ENCODE measurements around the gene TRAFD1.
"Not testable (repeated sequence)": the region's sequence is repeated elsewhere in the genome, so short reads cannot be mapped to it uniquely, and the experiment has no call there.

TRAFD1 gene, protein sequence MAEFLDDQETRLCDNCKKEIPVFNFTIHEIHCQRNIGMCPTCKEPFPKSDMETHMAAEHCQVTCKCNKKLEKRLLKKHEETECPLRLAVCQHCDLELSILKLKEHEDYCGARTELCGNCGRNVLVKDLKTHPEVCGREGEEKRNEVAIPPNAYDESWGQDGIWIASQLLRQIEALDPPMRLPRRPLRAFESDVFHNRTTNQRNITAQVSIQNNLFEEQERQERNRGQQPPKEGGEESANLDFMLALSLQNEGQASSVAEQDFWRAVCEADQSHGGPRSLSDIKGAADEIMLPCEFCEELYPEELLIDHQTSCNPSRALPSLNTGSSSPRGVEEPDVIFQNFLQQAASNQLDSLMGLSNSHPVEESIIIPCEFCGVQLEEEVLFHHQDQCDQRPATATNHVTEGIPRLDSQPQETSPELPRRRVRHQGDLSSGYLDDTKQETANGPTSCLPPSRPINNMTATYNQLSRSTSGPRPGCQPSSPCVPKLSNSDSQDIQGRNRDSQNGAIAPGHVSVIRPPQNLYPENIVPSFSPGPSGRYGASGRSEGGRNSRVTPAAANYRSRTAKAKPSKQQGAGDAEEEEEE

GRCh38 chr12:112125250-112125999 lies at the start of gene TRAFD1:
TRAFD1 (plus strand) TSS chr12:112125560; CDS start chr12:112130523, 4,963 bp downstream.
- peak; percentile 89 for DNase-seq

DNA sequence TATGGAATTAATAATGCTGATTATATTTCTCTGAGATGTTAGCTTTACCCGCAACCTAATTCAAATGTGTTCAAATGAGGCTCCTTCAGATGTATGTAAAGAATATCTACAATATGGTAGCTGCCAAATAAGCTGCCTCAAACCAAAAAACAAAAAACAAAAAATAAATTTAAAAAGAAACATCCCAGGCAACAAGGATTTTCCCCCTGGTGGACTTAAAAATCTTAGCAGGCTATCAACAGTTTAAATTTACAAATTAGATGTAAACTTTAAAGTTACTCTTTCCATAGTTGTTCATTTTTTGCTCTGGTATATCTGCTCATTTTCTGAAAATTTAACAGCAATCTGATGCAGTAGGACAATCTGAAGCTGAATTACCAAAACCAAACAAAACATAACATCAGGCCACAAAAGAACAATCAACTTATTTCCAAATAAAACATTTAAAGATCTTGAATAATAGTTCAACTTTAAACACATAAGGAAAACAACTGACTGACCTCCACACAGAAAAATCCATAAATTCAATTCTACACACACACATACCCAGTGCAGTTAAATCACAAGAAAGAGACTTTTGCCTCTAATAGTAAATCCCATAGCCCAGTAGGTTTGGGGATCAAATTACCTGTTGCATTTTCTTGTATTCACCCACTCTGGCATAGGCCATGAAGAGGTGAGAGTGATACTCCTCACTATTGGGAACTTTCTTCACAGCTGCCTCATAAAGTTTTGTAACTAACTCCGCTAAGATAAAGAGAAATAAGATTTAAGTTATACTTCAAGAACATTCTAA lies 38.1 kb upstream of the TRAFD1 start:
- DNase-seq: no peak

DNA sequence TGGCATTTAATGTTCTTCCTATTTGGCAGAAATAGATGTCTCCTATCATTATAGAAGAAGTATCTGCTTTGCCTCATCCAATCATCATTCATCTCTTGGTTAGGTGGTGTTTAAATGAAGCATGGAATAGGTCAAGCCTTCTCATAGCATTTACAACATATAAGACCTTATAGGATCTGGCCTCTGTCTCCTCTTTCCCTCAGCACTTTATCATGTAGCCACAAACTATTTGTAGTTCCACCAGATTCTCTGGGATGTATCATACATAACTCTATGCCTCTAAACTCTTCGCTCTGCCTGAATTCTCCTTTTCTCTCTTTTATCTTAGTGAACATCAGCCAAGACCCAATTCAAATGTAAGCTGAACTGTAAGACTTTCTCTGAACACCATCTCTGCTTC lies 37.5 kb upstream of the TRAFD1 start:
- DNase-seq: no peak

- DNase-seq: no peak
Observed at GRCh38 chr12:112091563-112091962, 33.8 kb upstream of the TRAFD1 start.

- DNase-seq: no peak
Observed at GRCh38 chr12:112096070-112096469, 29.3 kb upstream of the TRAFD1 start.

DNA sequence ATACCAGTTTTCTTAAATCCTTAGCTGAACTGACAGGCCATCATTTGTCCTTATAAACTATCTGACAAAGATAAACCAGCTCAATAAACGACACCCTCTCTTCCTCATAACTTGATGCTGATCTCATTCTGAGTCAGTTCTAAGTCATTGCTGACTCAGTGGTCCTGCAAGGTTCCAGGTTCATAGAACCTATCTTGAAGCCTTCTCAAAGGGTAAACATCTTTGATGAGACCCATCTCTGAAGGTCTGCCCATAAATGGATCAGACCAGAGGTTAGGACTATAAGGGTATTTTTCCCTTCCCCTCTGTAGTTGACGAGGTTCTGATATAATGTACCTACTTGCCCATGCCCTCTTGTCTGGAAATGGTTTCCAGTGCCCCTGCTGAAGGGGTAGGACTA lies 28.7 kb upstream of the TRAFD1 start:
- DNase-seq: no peak

GRCh38 chr12:112097641-112098040 lies 27.7 kb upstream of the TRAFD1 start:
- DNase-seq: no peak

DNA sequence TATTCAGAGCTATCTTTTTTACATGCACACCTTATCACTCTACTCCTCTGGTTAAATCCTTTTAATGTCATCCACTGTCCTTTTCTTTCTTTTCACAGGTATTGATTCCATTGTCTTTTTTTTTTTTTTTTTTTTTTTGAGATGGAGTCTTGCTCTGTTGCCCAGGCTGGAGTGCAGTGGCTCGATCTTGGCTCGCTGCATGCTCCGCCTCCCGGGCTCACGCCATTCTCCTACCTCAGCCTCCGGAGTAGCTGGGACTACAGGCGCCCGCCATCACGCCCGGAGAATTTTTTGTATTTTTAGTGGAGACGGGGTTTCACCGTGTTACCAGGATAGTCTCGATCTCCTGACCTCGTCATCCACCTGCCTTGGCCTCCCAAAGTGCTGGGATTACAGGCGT lies 24.9 kb upstream of the TRAFD1 start:
- DNase-seq: not testable (repeated sequence)

DNA sequence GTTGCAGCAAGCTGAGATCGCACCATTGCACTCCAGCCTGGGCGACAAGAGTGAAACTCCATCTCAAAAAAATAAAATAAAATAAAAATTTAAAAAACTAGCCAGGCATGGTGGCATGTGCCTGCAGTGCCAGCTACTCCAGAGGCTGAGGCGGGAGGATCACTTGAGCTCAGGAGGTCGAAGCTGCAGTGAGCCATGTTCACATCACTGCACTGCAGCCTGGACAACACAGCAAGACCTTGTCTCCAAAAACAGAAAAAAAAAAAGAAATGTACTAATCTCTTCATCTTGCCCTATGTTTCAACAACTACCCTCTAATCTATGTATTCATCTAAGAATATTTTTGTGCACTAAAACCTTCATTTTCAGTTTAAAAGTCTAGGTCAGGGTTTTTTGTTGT lies 23.2 kb upstream of the TRAFD1 start:
- no peak for DNase-seq

DNA sequence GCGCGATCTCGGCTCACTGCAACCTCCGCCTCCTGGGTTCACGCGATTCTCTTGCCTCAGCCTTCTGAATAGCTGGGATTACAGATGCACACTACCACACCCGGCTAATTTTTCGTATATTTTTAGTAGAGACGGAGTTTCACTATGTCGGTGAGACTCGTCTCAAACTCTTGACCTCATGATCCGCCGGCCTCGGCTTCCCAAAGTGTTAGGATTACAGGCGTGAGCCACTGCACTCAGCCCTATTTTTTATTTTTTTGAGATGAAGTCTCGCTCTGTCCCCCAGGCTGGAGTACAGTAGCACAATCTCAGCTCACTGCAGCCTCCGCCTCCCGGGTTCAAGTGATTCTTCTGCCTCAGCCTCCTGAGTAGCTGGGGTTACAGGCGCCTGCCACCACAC lies 22.6 kb upstream of the TRAFD1 start:
- not testable (repeated sequence) for DNase-seq

- no peak for DNase-seq
Observed at GRCh38 chr12:112103758-112104503, 21.4 kb upstream of the TRAFD1 start.

DNA sequence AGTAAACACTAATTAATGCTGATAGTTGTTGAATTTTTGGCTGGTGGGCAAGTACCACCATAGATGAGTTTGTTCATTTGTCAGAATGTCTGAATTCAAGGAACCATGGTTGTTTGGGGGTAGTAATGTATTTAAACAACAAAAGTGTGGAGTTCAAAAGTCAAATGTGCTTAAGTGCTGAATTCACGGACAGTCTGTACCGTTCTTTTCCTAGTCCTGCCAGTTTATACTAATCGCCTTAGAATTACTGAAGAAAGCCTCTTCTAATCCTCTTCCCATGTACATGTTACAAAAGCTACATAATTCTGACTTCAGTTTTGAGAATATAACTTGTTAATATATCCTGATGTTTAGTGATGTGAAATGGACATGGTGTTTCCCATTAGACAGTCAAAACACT lies 19.5 kb upstream of the TRAFD1 start:
- no peak for DNase-seq

- no peak for DNase-seq
Observed at GRCh38 chr12:112107306-112108201, 17.8 kb upstream of the TRAFD1 start.

DNA sequence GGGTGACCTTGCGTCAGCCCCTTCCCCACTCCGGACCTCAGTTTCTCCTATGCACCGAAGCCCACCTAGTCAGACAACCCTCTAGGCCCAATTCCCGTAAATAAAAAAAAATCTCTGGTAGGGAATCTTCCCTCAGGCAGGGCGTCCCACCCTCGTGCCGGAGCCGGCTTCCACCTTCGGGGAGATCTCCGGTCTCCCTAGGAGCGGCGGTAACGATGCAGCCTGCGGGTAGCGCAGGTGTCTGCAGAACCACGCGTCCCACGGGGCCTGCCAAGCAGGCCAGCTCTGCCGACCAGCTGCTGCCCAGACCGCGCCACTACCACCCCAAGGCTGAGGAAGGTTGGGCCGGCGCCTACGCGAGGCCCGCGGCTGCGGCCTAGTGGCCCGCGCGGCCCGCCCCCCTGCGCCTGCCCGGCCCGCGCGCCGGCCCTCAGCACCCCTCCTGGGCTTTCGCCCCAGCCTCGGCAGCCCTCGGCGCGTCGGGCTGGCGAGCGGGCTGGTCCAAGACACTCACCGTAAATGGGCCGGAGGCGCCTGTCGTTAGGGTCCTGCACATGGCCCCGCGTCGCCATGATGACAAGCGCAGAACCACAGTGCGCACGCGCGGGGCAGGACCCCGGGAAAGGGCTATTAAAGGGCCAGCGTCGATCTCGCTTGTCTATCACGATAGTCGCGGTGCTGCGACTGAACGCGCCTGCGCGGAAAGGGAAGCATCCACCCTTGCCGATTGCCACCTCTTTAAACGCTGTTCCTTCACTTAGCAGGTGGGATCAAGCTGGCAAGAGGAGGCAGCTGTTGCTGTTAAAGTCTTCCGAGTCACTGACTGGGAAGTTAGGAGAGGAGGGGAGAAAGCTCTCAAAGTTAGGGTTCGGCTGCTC lies 16.9 kb upstream of the TRAFD1 start, which contains the start of gene NAA25:
Gene NAA25, minus strand, starts transcription at position 582 of the 878 bp plus-strand sequence. Its CDS starts 10 bp downstream, at position 572.
- peak; percentile 68 for DNase-seq

GRCh38 chr12:112110787-112111662 lies 14.3 kb upstream of the TRAFD1 start:
- DNase-seq: not testable (repeated sequence)

DNA sequence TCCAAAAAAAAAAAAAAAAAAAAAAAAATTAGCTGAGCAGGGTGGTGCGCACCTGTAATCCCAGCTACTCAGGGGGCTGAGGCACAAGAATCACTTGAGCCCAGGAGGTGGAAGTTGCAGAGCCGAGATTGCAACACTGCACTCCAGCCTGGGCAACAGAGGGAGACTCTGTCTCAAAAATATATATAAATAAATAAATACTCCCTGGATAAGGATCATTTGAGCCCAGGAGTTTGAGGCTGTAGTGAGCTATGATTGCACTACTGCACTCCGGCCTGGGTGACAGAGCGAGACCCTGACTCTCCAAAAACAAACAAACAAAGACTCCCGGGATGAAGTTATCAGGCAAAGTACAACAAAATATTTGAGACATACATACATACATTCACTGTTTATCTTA lies 13.4 kb upstream of the TRAFD1 start:
- no peak for DNase-seq

DNA sequence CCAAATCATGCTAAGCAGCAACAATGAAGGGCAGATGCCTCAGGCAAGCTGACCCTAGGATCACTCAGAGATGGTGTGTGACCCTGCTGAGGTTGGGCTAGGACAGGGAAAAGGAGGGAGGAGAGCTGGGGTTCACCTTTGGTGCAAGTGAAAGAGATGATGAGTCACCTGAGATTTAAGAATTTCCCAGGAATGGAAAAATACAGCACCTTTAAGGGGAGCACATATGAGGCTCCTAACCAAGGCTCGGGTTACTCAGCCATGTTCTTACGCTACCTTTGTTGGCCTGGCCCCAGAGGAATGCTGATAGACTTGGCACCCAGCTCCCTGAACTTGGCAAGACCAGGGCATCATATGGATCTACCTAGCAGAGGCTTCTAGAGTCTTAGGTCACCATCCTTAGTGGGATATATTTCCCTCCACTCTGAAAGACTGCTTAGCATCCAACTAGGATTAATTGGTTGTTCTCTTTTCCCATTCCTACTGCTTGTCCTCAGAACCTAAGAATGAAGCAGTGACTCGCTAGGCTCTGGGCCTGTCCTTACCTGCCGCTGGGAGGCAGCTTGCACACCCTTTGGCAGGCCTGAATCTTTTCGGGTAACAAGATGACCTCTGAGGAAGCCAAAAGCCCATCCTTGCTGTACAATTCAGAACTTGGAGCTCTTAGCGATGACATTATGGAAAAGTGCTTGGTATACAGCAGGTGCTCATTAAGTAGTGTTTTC lies 12.8 kb upstream of the TRAFD1 start:
- DNase-seq: no peak

Data from NCI-H1092 (cell line).